Midbrain (tissue), 1 donor: ENCODE results near the gene CRABP2.
A peak's percentile ranks its signal among the peaks of the same experiment; 100 is the strongest.

ENCODE experiments used
- DNase-seq: peaks from one replicate; lab custom pipeline; 2025; lab: John Stamatoyannopoulos, UW

Gene CRABP2

DNA sequence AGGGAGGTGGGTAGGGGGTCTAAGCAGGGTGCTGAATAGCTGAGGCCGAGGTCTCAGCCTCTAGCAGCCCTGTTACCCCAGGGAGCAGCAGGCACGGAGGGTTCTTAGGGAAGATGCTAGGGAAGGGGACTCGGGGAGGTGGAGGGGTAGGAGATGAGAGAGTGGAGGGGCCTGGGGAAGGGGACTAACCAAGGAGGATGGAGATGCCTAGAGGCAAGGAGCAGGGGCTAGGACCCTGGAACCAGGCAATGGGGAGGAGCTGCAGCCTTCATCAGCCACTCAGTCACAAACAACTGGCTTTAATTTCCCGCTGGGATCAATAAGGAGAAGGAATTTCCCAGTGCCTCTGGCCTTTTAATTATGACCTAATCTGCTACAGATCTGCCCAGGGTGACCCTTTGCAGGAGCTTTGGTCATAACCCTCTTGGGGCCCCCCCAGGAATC is 2.9 kb upstream of the CRABP2 start:
- DNase-seq, result no peak

DNA sequence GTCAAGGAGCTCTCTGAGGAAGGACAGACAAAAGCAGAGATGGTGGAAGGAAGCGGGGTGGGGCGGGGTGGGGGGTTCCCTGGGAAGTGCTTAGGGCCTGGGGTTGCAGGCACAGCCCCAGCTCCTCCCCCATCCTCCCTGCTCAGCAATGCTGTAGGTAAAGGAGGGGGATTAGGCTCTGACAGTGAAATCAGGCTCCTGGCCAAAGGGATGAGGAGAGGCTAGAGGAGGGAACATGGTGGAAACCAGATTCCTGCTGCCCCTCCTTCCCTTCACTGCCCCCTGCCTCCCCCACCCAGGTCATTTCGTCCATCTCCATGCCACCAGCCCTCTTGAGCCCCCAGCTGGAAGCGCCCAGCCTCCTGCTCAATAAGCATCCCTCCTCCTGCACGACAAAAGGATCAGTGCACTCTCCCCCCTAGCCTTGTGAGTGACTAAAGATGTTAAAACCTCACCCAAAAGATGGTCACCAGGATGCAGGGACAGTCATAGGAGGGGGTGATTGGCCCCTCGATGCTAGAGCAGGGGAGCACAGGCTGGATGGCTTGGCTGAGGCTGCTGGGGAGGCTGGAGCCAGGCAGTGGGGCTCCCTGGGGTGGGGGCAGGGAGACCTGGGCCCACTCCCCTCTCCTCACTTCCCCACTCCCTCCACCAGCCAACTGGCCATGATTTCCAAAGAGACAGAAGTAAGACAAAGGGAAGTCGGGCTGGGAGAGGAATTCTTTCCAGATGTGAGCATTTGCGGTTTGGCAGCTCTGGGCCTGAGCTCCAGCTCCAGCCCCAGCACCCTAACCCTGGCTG is 2.2 kb upstream of the CRABP2 start:
- DNase-seq, result no peak

DNA sequence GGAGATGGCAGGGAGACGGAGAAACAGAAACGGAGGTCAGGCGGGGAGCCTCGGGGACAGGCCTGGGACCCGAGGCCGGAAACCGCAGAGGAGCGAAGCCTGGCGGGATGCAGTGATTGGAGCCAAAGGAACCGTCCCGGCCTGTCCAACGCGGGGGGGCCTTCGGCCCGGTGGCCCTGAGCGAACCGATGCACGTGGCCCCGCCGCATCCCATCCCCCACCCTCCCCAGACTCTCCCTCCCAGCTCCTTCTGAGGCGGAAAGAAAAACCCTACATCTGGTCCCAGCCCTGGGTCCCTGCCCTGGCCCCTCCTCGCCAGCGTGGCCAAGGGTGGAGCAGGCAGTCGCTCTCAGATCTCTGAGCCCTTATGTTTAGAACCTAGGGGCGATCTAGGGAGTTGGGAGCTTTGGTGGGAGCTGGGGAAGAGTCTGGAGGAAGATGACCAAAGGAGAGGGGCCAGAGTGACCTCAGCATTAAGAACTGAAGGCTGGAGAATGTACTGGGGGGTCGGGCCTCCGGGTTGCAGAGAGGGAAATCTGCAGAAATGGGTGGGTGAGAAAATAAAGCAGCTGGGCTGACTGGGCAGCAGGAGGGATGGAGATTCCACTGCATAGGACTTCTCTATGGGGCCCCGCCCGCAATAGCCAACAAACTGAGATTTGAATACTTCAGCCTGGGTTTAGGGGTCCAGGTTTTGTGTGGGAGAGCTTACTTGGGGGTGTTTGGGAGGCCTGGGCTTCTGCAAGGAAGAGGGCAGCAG is 1.5 kb upstream of the CRABP2 start:
- no peak for DNase-seq

DNA sequence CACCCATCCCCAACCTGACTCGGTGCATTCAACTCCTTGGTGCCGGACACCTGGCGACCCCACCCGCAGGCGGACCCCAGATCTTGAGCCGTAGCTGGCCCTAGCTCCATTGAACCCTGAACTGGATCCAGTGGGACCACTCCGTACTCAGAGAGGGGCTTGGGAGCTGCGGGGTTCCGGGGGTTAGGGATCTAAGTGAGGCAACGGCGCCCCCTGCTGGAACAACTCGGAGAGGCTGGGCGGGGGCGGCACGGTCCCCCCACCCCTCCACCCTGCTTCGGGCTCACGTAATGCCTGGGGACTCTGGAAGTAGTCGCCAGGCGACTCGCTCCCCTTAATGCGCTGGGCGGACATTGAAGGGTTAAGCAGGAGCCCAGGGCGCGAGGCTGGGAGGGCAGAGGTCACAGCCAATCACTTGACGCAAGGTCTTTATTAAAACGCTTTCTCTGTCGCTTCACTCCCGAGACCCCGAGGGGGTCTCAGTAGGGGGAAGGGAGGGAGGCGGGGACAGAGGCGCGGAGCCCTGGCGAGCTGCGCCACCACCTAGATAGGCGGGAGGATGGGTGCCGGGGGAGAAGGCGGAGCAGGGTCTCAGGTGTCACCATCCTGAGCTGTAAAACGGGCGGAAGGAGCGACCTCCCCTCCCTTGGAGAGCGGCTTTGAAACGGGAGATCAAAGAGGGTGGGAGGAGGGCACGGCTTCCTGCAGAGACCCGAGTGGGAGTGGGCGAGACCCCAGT is 704 bp upstream of the CRABP2 start:
- DNase-seq, result peak; percentile 19

DNA sequence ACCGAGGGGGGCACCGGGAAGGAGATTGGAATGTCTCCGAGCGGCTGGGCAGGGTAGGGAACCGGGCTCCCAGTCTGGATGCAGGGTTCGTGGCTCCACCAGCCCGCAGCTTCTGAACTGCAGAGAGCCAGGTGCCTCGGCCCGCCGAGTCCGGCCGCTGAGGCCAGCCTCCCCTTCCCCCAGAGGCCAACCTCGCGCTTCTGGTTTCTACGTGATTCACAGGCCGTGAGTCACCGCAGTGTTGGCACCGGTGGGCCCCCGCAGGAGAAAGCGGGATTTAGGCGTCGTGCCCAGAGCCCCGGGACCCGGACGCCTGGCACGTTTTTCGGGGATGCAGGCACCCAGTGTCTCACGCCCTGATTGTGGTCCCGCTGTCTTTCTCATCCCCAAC is 458 bp downstream of the CRABP2 start:
- no peak for DNase-seq

DNA sequence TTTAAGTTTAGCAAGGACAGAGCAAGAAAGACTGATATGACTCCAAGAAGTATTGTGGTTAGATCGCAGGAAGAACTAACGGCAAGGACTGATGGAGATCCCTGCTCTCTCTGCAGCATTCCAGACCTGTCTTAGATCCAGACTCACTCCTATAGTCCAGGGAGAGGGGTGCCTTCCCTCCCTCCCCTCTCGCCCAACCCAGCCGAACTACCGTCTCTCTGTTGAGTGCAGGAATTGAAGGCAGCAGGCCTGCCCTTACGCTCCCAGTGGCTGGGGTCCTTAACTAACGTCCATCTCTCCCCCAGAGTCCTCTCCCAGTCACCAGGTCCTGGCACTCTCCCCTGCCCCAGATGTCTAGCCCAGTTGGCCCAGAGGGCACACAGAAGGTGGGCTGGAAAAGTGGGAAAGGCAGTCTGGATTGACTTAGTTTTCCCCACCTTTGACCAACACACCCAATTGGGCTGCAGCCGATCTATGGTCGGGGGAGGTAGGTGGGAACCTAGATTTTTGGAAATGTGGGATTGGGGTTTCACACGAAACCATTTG is 1.1 kb downstream of the CRABP2 start:
- no peak for DNase-seq

DNA sequence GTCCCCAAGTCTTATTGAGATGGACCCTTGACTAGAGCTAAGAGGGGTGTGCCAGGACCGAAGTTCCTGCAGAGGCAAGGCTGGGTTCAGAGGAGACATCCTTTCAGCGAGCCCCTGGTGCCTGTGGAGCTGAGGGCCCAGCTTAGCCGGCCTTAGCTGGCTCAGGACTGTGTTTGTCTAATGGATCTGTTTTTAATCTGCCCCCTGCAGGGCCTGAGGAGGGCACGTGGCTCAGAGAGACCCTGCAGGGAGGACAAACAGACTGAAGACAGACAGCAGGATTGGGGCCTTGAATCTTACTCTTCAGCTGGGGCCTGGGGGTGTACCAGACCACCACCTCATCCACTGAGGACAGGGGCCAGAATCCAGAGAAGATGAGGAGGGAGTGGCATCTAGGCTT is 1.6 kb downstream of the CRABP2 start:
- no peak for DNase-seq

DNA sequence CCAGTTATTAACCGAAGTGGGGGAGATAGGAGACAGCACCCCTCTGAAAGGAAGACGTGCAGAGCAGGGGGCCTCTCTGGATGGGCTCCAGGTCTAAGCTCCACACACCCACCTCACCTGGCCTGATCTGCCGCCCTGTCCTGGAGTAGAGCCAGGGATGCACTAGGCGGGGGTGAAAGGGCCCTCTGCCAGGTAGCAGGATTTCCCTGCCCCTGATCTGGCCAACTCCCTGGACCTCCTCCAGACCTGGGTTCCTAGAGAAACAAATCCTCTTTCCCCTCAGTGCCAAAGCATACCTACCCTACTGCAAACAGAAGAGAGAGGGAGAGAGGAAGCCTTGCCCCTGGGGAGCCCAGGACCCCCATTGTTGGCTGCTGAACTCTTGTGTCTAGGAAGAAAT is 2.0 kb downstream of the CRABP2 start:
- DNase-seq, result no peak

DNA sequence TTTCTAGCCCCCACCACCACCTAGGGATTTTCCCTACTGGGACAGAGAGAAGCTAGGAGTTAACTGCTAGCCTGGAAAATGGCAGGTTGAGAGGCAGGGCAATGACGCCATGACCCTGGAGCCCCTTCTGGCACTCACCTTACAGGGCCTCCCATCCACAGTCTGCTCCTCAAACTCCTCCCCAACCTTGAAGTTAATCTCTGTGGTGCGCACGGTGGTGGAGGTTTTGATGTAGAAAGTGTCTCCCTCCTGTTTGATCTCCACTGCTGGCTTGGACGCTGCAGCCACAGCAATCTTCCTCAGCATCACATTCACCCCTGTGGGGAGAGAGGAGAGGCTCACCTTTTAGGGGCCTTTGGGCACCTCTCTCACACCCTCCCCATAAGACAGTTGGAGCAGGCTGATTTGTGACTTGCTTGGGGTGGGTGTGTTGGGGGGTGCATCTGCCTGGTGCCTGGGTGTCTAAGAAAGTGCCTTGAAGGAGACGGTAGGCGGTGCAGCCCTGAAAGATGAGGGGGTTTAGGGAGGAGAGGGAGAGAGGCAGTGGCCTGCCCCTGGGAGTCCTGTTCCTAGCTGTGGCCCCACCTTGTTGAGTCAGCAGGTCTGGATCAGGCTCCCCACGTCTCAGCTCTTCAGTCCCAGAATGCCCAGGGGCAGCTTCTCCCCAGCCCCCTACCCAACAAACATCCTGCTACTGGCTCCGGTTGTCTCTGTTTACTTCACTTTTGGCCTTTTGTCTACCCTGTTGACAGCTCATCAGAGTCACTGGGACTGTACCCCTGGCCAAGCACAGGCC is 4.4 kb downstream of the CRABP2 start:
- DNase-seq, result no peak

DNA sequence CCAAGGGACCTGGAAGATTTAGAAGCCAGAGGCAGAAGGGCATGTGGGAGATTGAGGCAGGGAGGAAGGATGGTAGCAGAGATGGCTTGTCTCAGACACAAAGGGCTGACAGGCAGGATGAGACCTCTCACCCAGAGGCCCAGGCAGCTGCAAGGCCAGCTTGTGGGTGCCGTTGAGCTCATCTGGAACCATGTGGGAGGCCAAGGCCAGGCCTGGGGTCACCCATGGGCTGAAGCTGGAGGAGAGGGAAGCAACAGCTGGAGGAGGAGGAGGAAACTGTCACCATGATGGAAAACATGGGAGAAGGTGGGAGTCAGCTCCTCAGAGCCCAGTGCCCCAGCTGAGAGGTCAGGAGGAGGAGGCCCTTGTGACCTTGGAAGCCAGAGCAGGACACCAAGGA is 6.4 kb downstream of the CRABP2 start:
- DNase-seq, result no peak

DNA sequence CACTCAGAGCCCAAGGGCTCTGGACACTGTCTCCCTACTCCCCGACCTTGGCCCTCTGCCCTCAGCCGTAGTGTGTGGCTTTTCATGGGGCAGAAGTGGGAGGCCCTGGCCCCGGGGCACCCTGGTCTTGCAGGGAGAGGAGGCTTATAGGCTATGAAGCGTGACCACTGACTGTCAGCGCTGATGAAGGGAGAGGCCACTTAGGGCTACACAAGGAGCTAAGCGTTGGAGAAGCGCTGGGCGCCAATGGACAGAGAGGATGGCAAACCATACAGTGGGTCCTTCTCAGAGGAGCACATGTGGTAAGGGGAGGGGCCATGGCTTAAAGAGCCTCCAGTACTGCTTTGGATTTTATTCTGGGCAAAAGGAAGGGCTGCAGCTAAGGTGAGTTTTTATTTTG is 7.9 kb downstream of the CRABP2 start:
- no peak for DNase-seq

DNA sequence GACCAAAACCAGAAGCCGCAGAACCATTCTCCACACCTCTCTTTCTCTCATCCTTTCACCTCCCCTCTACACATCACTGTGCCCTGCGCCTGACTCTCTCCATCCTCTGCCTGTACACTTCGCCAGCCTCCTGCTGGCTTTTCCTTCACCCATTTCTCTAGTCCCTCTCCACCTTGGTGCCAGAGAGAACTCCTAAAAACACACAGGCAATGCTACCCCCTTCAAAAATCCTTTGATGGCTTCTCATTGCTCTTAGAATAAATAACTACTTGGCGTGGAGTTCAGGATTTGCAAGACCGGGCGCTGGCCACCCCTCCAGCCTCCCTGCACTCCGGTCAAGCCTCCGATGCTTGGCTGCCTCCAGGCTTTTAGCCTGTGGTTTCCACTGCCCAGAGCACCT is 8.6 kb downstream of the CRABP2 start:
- DNase-seq, result no peak

DNA sequence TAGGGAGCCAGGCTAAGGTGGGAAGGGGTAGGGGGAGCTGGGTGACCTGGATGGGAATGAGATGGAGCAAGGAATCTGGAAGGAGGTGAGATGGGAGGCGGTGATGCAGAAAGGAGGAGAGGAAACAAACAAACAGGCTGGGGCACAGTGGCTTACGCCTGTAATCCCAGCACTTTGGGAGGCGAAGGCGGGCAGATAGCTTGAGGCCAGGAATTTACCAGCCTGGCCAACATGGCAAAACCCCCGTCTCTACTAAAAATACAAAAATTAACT is 10.8 kb downstream of the CRABP2 start:
- no peak for DNase-seq

DNA sequence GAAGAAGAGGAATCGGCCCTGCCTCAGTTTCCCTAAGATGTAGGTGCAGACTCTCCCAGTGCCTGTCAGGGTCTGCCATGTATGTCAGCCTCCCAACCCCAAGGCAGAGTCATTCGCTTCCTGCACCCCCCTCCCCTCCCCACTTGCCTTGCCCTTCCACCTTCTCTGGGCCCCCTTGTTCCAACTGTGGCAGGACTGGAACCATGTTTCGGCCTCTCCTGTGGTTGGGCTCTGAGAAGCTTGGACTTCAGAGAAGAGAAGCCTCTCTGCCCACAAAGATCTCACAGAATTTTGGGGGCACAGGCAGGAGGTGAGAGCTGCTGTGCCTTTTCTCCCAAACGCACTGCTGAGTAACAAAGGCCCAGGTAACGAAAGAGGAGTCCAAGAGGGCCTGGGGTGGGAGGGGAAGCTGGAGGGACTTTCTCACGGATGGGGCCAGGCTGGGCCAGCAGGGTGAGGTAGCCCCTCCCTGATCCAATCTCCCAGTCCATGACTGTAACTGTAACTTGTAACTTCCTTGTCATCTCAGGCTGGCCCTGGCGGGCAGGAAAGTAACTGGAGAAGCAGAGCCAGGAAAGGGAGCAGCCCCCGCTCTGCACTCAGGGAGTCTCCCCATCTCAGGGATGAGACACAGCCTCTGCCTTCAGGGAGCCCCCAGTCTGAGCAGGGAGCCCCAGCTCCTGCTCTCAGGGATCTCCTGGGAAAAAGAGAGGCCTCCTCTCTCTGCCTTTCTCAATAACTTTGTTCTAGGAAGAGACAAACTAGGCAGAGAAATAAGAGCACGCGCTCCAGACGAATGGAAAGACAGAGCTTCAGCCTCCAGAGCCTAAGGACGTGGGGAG is 11.3 kb downstream of the CRABP2 start:
- no peak for DNase-seq

DNA sequence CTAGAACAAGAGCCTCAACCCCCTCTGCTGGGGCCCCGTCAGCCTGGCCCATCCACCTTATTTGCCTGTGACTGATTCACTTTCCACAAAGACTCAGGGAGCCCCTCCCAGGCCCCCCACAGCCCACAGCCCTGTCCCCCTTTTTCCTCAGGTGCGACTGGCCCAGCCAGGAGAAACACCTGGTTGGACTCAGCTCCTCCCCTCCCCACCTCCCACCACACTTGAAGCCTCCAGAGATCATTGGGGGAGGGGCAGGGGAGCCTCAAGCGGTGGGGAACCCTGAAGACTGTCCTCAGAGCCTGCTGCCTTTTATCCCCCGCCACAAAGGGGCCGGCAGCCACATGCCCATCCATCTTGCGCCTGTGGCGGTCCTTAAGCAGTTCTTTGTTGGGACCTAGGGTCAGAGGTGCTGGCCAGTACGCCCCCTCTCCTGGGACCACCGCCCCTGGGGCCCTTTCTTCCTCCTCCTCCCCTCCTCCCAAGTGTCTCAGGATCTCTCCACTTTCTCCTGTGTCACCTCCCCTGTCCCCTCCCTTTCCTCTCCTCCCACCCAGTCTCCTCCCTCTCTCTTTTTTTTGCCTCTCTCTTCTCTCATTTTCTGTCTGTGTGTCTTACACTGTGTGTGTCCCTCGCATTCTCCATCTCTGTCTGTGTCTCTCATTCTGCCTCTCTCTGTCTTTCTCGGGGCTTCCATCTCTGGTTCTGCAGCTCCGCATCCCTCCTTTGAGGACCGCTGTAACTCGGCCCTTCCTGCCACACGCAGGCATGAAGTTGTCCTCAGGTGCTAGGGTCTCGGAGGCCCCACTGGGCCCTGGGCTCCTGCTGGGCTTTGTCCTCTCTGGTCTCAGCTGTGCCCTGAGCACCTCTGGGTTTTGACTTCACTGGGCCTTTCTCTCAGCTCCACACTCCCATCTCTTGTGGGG is 12.2 kb downstream of the CRABP2 start:
- DNase-seq, result no peak

DNA sequence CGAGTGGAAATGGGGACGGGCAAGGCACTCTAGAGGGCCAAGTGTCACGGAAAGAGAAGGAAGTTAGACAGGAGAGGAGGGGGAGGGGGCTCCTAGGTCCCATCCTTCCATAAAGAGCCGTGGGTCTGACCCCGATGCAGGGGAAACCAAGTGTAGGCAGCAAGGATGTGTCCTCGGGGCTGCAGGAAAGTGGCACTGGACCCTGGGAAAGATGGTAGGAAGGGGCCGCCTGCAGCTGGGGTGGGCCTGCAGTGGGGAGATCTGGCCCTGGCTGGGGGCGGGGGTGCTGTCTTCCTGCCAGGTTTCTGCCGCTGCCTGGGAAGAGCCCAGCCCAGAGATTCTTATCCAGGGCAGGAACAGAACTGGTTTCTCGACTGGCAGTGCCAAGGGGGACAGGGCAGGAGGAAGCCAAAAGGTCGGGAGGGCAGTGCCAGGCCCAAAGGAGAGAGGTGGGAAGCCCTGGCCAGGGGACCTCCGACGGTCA is 12.9 kb downstream of the CRABP2 start:
- no peak for DNase-seq

DNA sequence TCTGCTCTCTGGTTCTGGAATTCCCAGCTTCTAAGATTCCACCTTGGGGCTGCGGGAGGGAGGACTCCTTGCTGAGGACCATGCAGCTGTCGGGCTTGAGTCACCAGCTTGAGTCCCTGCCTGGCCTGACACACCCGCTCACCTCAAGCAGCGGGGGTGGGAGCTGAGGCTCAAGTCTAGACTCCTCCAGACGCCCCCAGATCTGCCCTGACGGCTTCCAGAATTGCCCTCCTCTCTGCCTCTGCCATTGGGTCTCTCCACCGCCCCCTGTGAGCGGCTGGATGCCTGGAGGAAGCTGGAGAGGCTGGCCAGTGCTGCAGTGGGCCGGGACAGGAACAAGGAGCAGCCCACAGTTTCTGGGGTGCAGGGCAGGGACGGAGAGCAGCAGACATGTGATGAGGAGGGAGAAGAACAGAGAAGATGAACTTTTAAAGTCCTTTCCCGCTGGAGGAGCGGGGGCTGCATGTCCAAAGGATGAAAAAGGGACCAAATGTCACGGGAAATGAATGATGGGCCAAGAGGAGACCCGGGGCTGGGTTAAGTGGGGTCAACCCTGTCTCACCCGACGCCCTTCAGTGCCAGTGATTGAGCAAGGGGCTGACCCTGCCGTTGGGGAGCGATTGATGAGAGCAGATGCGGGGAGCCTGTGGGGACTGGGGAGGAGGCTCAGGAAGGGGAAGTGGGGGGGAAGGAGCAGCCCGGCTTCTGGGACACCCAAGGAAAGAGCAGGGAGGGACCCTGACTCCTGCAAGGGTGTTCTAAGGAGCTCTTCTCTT is 13.5 kb downstream of the CRABP2 start:
- no peak for DNase-seq

DNA sequence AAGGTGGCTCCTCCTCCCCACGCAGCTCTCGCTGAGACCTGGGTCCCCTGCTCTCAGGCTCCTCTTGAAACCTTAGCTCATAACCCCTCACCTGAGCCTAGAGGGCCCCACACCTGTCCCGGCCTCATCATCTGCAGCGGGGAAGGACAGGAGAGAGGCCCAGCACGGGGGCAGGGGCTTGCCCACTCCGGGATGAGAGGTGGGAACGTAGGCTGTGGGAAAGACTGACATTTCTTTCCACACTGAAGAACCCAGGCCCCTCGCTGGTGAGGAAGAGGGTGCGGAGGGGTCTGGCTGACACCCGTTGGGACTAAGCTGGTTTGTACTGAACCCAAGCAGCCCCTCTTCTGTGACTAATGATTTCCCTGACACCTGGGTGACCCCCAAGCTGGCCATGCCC is 14.2 kb downstream of the CRABP2 start:
- no peak for DNase-seq

DNA sequence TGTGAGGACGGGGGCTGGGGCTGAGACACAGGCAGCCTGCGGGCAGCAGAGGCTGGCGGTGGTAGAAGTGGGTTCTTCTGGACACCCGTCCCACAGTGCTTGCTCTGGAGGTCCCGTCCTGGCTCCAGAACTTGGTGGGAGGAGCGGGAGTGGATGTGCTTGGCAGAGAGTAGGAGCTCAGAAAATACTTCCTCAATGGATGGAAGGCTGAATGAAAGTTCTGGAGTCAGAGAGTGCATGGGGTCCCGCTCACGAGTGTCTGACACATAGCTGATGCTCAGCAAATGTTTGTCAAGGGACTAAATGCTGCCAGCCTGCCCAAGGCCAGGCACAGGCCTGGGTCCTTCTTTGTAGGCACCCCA is 14.7 kb downstream of the CRABP2 start:
- DNase-seq, result no peak
